ENCODE data around the gene FHOD3. TPM values are rescaled to one million over a fixed set of nuclear protein-coding genes. Genes with fewer than 3 reads are reported as not detected.
A peak's percentile ranks its signal among the peaks of the same experiment; 100 is the strongest.

Gene FHOD3
- total RNA-seq, 1 donor: 3.0 TPM

DNA sequence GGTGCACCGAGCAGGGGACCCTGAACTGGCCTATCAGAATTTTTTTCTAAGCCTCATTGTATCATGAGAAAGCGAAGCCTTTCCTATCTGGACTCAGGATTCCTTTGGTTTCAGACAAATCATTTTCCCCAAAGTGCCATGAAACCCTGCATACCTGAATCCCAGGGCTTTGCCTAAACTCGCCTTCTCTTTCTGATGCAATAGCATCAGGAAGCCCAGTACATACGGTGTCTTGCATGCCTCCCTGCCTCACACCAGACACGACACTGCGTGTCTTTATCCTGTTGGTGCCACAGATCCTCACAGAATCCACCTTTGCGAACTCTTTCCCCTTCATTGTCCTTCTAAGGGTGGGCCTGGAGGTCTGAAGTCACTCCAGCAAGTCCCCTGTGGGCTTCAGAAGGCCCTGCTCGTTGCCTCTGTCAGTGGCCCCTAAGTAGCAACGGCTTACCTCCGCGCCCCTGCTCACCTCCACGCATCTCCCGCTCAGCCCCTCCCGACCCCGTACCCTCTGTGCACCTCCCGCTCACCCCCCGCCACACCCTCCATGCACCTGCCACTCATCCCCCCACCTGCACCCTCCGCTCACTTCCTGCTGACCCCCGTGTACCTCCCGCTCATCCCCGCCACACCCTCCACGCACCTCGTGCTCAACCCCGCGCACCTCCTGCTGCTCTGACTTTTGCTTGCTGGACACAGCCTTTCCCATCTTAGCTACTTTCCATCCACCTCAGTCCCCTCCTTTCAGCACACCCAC is 447.9 kb downstream of the FHOD3 start:
- no peak for DNase-seq (ENCODE audit: low read depth)
- TF ChIP-seq, protein P1, sequence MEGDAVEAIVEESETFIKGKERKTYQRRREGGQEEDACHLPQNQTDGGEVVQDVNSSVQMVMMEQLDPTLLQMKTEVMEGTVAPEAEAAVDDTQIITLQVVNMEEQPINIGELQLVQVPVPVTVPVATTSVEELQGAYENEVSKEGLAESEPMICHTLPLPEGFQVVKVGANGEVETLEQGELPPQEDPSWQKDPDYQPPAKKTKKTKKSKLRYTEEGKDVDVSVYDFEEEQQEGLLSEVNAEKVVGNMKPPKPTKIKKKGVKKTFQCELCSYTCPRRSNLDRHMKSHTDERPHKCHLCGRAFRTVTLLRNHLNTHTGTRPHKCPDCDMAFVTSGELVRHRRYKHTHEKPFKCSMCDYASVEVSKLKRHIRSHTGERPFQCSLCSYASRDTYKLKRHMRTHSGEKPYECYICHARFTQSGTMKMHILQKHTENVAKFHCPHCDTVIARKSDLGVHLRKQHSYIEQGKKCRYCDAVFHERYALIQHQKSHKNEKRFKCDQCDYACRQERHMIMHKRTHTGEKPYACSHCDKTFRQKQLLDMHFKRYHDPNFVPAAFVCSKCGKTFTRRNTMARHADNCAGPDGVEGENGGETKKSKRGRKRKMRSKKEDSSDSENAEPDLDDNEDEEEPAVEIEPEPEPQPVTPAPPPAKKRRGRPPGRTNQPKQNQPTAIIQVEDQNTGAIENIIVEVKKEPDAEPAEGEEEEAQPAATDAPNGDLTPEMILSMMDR (IDR thresholded peaks at IDR 0.05; ENCODE audit: insufficient read depth, low read length): no peak
- no peak overlapping the region for H3K4me3 ChIP-seq (ENCODE audit: low read depth, low read length)

DNA sequence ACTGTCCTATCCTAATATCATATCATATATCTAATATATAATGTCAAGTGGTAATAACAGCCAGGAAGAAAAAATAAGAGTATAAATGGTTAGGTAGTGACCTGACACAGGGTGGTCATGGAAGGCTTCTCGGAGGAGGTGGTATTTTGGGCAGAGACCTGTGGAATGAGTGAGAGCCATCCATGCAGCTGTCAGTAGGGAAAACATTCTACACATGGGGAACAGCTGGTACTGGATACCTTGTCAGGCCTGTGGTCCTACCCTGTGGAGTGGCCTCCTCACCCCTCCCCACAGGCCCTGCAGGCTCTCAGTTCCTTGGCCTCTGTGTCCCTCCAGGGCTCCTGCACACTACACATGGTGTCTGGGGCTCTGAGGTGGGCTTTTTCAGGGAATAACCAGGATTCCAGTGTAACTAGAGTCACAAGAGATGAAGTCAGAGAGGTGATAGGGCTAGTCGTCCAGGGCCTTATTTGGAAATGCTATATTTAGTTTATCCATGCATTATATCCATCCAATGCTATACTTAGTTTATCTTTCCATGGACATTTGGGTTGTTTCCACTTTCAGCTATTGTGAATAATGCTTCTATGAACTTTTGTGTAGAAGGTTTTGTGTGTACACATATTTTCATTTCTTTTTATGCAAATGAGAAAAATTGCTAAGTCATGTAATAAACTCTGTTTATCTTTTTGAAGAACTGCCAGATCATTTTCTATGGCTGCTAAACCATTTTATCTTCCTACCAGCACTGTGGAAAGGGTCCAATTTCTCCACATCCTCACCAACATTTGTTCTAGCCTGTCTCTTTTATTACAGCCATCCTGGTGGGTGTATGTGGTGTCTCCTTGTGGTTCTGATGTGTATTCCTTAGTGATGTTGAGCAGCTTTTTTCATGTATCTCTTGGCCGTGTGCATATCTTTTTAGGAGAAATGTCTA is 455.7 kb downstream of the FHOD3 start:
- peak; percentile 49 for DNase-seq (ENCODE audit: low read depth)
- H3K4me3 ChIP-seq (ENCODE audit: low read depth, low read length): no peak overlapping the region
- TF ChIP-seq, protein P1 (IDR thresholded peaks at IDR 0.05; ENCODE audit: insufficient read depth, low read length): no peak

DNA sequence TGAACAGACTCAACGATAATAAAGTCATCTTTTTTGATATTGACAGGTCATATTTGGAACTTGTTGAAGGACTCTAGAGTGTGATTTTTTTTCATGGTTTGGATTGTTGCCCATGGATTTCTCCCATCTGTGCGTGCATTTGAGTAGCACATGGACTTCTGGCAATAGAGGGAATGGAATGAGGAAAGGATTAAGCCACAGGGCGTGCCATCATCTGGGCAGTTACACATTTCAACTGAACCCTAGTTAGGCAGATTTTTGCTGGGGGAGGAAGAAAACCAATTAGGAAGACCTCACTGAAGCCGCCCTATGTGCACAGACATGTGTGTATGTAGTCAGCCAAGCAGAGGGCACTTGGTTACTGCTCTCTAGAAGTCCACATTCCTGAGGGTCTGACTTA is 458.7 kb downstream of the FHOD3 start:
- H3K4me3 ChIP-seq (ENCODE audit: low read depth, low read length): no peak overlapping the region
- peak; percentile 66 for DNase-seq (ENCODE audit: low read depth)
- TF ChIP-seq, protein P1 (IDR thresholded peaks at IDR 0.05; ENCODE audit: insufficient read depth, low read length): no peak

DNA sequence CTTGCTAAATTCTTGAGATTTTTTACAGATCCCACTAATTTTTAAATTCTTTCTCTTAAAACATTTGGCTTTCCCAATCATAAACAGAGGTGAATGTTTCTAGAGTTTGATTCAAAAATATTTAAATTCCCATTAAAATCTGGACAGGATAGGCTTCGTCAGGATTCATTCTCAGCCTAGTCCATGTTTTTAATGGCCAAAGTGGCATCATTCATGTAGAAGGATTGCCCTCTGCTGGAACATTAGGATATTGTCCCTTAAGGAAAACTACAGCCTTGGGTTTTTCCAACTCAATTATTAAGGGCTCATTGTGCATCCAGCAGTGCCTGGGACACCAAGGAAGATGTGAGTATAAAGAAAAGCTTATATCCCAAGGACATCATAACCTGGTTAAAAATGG is 459.6 kb downstream of the FHOD3 start:
- peak; percentile 82 for DNase-seq (ENCODE audit: low read depth)
- no peak overlapping the region for H3K4me3 ChIP-seq (ENCODE audit: low read depth, low read length)
- TF ChIP-seq, protein P1 (IDR thresholded peaks at IDR 0.05; ENCODE audit: insufficient read depth, low read length): peak; percentile 68

DNA sequence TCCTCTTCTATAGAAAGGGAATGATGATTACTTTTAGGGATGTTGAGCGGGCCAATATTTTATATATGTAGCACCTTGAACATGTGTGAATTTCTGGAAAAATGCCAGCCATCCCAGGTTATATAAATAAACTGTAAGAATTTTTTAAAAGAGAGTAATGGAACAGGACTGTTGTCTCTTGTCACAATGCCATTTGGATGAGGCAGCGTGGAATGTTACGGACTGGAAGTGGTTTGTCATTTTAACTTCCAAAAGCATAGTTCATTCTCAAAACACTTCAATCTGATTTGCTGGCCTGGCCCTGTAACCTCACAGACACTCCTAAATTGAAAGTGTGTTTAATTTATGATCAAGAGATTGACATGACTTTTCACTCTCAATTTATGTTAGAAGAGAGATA is 460.5 kb downstream of the FHOD3 start:
- H3K4me3 ChIP-seq (ENCODE audit: low read depth, low read length): no peak overlapping the region
- no peak for DNase-seq (ENCODE audit: low read depth)
- TF ChIP-seq, protein P1 (IDR thresholded peaks at IDR 0.05; ENCODE audit: insufficient read depth, low read length): no peak

DNA sequence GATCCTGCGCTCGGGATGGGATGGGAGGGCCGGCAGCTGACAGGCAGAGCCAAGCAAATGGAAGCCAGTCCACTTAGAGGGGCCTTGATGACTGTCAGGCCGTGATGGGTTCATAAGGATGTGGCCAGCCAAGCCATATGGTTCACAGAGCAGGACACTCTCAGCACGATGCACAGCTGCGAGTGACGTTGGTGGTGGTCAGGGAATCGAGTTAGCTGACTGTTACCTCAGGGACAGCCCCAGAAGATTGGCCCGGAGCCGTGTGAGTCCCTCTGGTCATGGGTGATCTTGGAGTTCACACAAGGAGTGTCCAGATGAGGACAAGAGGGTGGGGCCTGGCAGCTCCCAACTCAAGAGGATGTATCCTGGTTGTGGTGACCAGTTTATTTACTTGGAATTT is 461.1 kb downstream of the FHOD3 start:
- TF ChIP-seq, protein P1 (IDR thresholded peaks at IDR 0.05; ENCODE audit: insufficient read depth, low read length): no peak
- DNase-seq (ENCODE audit: low read depth): no peak
- H3K4me3 ChIP-seq (ENCODE audit: low read depth, low read length): no peak overlapping the region
